NK-92 (cell line): ENCODE measurements around the gene CRHR1.
"Not testable (repeated sequence)": the region's sequence is repeated elsewhere in the genome, so short reads cannot be mapped to it uniquely, and the experiment has no call there.

ENCODE experiments used
- DNase-seq: peaks from one replicate; lab custom pipeline; 2025; ENCODE audit not compliant: unreplicated experiment; lab: John Stamatoyannopoulos, UW

CRHR1 gene

GRCh38 chr17:45784293-45784740 lies at the start of gene CRHR1:
Gene CRHR1 (plus strand): TSS chr17:45784320. CDS start chr17:45784545, 225 bp downstream.
- DNase-seq: no peak

DNA sequence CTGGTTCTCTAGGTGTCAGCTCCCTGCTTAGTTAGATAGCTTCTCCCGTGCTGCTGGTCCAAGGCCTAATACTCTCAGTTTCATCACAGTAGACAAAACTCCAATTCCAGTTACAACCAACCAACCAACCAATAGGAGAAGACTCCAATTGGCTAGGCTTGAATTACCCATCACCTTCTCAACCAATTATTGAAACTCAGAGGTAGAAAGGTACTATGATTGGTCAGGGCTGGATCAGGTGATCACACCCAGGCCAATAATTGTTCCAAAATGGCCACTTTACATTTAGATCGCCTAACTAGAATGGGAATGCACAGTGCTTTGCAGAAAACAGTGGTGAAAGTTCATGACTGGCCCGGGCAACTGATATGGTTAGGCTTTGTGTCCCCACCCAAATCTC lies 49.5 kb upstream of the CRHR1 start:
- DNase-seq: no peak

GRCh38 chr17:45735488-45735887 lies 48.6 kb upstream of the CRHR1 start:
- DNase-seq: no peak

- no peak for DNase-seq
Observed at GRCh38 chr17:45739786-45740185, 44.3 kb upstream of the CRHR1 start.

GRCh38 chr17:45740553-45741330 lies 43.4 kb upstream of the CRHR1 start:
- no peak for DNase-seq

GRCh38 chr17:45742251-45742650 lies 41.9 kb upstream of the CRHR1 start:
- no peak for DNase-seq

DNA sequence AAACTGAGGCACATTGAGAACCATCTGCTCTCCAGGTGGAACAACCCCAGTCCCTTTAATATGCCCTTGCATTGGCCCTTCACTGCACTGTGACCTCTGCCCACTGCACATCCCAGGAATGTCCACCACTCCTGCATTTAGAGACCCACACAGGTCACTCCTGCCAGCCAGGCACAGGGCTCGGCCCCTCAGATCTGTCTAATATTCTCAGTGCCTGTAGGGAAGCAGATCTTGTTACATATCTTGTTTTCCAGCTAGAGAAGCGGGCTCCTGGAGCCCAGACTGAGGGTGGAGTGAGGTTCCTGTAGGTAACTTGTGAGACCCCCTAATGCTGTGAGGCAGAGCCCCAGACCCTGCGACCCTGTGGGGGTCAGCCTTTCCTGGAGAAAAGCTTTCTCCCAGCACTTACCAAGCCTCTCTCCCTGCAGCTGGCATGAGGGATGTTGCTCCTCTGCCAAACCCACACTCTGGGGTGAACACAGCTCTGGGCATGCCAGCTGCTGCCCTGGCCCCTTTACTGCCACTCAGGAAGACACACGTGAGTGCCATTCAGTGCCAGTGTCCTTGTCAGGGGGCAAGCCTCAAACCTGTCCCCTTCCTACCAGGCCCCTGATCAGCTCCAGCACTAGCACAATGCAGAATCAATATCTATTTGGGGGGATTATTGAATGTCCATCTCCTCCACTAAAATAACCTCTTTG lies 40.3 kb upstream of the CRHR1 start:
- no peak for DNase-seq

DNA sequence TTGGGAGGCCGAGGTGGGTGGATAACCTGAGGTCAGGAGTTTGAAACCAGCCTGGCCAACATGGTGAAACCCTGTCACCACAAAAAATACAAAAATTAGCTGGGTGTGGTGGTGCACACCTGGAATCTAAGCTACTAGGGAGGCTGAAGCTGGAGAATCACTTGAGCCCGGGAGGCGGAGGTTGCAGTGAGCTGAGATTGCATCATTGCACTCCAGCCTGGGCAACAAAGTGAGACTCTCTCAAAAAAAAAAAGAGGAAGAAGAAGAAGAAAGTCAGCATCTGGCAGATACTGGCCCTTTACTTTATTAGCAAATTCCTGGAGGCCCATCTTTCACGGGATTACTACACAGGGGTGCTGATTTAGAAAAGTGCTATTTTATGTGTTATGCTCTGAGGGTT lies 39.3 kb upstream of the CRHR1 start:
- not testable (repeated sequence) for DNase-seq

DNA sequence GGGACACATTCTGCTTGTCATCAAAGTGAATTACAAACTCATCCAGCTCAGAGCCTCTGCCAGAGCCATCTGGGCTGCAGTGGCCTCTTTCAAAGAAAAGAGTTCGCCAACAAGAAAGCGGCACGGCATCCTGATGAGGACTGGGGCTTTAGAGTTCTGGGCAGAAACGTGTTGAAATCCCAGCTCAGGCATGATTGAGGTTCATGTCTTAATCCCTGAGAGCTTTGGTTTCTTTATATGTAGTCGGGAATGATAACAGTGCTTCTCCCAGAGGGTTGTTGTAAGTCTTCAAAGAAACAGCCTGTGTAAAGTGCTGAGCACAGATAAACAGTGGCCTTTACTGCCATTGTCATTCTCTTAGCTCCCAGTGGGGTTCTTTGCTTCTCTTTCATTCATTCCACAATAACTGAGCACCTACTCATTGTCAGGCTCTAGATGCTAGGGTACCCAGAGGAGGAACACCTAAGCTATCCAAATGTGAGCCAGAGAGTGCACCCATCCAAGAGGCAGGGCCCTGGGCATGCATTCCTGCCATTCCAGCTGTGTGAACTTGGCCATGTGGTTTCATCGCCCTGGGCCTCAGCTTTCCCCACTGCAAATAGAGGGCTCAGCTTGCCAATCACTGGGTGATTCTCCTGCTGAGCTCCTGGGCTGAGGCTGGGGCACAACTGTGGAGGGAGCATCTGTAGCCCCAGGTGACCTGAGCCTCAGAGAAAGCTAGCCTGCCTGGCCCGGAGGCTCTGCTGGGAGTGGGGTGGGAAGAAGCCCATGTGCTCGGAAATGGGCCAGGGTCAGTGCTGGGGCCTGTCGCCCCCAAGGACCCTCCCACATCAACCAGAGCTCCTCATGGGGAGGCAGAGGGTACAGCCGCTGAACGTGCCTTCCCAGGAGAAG lies 38.3 kb upstream of the CRHR1 start:
- no peak for DNase-seq

DNA sequence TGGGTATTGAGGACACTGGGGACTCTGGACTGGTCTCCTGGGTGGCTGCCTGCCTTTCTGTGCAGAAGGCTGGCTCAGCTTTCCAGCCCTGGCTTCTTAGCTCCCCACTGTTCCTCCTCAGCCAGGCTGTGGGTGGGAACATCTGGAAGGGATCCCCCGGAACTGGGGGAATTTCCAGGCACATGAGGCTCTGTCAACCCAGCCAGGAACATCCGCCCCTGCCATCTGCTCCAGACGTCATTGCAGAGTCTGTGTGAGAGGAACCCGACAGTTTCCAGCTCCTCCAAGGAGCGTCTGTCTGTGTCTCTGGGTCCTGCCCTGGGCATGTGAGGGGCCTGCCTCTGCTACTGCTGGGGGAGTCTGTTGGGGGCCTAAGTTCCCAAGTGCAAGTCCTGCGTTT lies 36.2 kb upstream of the CRHR1 start:
- DNase-seq: no peak

DNA sequence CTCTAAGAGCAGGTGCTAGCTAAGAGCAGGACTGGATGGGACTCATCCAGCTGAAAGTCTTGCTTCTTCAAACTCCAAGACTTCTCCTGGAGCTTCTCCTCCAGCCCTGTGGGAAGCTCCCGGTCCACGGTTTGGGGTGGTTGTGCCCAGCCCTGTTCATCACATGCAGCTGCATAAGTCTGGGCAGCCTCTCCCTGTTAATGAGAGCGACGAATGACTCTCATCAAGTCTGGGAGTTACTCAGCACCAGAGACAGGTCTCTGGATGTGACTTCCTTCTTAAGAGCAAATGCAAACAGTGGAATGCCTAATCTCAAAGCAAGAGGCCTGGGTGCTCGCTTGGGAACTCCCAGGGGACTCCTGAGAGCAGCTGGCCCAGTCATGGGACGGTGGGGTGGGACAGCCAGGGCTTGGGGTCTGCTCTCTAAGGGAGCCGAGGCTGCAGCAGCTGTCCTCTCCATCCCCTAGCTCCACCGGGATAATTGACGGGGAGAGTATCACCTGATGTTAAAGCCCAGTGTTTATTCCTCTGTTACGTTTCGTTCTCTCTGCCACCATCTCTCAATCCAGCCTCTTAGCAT lies 35.3 kb upstream of the CRHR1 start:
- DNase-seq: no peak

DNA sequence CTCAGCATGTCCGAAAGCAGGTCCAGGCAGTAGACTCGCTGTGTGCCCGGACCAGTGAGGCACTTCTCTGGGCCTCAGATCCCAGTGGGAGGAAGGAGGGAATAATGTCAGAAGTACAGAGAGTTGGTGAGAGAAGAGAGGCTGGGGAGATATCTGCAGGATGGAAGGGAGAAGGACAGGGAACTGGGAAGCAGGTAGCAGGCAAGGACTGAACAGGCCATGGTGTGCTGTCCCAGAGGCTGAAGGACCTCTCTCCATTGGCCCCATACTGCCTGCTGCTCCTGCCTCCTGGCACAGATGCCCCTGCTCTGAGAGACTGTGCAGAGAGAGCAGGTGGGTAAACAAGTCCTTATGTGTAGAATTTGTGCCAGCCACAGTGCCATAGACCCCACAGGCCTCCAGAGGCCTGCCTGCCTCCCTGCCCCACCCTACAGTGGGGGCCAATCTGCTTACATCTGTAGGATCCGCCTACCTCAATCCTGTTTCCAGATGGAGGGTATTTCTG lies 34.2 kb upstream of the CRHR1 start:
- DNase-seq: no peak

GRCh38 chr17:45750779-45751440 lies 33.2 kb upstream of the CRHR1 start:
- DNase-seq: no peak

- DNase-seq: no peak
Observed at GRCh38 chr17:45751466-45751865, 32.7 kb upstream of the CRHR1 start.

DNA sequence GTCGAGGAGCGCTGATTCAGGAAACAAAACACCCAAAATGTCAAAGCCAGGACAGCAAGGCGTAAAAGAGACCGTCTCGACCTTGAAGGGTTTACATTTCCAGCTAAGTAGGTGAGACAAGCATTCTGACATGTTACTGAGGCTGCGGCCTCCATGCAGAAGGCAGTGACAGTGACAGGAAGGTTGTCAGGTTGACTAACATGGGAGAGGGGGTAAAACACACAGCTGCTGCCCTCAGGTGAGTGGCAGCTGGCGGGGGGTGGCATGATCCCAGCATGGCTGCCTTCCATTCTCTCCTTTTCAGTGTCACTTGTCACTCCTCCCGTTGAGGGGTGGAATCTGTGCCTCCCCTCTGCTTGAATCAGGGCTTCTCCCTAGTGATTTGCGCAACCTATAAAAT lies 31.9 kb upstream of the CRHR1 start:
- no peak for DNase-seq

DNA sequence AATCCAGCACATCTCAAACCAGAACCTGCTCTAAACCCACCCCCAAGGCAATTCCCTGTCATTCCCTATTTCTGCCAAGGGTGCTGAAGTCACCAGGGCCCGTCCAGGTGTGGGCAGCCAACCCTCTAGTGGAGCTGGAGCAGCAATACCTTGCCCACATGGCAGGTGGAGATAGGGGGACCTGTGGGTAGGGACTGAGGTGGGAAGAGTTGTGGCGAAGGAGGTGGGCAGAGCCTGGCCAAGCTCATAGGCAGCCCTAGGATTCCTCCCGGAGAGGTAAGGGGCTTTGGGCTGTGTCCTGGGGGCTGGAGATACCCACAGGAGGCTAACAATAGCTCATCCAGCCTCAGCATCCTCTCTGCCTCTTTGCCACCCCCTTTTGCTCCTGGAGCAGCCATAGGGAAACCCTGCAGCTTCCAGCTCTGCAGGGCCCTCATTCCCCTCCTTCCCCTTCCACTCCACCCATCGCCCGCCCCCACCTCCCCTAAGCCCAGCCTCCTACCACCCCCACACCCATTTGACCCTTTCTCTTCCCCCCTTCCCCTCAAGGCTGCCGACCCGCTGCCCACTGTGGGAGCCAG lies 30.4 kb upstream of the CRHR1 start:
- no peak for DNase-seq

DNA sequence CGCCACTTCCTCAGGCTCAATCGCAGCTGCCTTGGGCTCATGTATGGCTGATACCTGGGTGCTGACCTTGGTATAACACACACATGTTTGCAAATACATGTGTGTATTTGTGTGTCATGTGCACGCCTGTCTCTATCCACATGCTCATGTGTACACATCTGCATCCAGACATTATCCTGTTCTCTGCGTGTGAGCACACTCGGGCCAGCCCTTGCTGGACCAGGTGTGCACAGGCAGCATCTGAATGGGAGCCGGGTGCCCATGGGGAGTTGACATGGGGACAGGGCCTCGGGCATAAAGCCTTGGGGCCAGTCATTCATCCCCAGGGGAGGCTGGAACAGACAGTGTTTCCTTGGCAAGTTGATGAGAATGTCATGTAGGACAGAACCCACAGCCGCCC lies 29.1 kb upstream of the CRHR1 start:
- no peak for DNase-seq

DNA sequence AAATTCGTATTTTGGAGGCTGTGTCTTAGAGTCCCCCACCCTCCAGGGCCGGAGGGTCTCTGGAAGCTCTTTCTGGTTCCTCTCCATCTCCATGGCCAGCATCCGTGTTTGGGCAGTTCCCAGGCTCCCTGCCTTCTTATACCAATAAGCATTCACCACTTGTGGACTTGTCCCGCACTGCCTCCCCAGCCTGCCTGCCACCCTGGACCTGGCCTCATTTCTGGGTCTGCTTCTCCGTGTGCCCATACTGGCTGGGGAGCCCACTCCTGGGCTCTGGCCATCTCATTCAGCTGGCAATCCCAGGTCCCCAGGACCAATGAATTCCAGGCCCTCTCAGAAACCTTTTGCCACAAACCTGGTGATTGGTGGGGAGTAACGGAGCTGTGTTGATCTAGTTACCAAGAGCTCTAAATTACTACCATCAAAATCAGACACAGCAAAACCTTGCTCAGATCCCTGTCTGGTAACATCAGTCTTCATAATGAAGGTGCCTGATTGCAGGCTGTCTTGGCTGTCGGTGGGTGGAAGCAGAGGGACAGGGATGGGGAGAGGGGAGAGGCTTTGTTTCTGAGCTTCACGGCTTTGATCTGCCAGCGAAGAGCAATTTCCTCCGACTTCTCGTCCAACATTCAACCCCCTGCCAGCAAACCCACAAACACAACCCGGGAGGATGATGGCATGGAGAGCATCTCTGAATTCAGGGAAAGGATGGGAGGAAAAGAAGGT lies 27.7 kb upstream of the CRHR1 start:
- no peak for DNase-seq

DNA sequence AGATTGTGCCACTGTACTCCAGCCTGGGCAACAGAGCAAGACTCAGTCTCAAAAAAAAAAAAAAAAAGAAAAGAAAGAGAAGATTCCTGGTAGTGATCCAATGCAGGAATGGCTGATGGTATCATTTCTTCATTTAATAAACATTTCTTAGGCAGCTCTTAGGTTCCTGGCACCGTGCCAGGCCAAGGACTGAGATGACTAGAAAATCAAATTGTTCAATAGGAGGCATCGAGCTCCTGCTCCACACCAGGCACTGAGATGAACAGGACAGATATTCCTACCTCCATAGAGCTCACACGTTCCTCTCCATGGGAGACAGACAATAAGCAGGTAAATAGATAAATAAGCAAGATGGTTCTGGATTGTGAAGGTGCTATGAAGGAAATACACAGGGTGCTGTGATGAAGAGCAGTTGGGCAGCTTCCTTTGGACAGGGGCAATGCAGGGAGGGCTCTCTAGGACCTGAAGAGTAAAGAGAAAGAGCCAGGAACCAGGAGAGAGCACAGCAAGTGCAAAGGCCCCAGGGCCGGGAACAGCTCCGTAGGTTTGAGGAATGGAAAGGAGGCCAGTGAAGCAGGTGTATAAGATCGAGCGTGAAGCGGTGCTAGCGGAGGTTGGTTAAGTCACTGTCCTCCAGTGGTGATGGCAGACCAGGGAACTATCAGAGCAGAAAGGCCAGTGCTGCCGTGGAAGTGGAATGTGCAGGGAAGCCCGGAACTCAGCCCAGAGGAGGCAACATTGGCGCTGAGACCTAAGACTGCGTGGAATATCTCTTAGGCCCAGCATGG lies 26.5 kb upstream of the CRHR1 start:
- no peak for DNase-seq
